Sigmoid colon (tissue), 7 donors: ENCODE data around the gene KRTAP4-6. TPM values are rescaled to one million over a fixed set of nuclear protein-coding genes. Genes with fewer than 3 reads are reported as not detected.
"Not testable (repeated sequence)": the region's sequence is repeated elsewhere in the genome, so short reads cannot be mapped to it uniquely, and the experiment has no call there.

ENCODE experiments used
- DNase-seq: peaks from one replicate; pipeline ENCODE4 v3.0.0-alpha.2; 2019
- H3K27ac ChIP-seq, 4 donors: fragments of 200-600 bp; sonication (generic); one replicate each; pipeline ENCODE4 v1.5.1; 2016 to 2019; ENCODE audit warnings: mild to moderate bottlenecking in 1 of 4
- H3K27me3 ChIP-seq, 3 donors: fragments of 200-600 bp; sonication (generic); one replicate each; pipeline ENCODE4 v1.5.1; 2019; ENCODE audit warnings: mild to moderate bottlenecking in 1 of 3
- H3K36me3 ChIP-seq, 4 donors: fragments of 200-600 bp; sonication (generic); one replicate each; pipeline ENCODE4 v1.5.1; 2016 to 2019
- H3K4me1 ChIP-seq, 4 donors: fragments of 200-600 bp; sonication (generic); one replicate each; pipeline ENCODE4 v1.5.1; 2017 to 2019
- H3K4me3 ChIP-seq, 4 donors: fragments of 200-600 bp; sonication (generic); one replicate each; pipeline ENCODE4 v1.5.1; 2017 to 2019; ENCODE audit warnings: mild to moderate bottlenecking in 2 of 4, moderate library complexity in 1 of 4
- H3K9me3 ChIP-seq, 4 donors: fragments of 200-600 bp in 3 of 4; sonication (generic) in 3 of 4; one replicate each; pipeline versions ENCODE4 v1.5.1 to v1.6.1; 2013 to 2019
- EP300 ChIP-seq, 4 donors: sonication (generic); formaldehyde crosslinking; IDR thresholded peaks; one replicate each; pipeline ENCODE4 v1.6.1; 2017; ENCODE audit warnings: antibody characterized with exemption in 4 of 4
- POLR2A ChIP-seq, 2 donors: fragments of 450-650 bp; IDR thresholded peaks; one replicate each; pipeline ENCODE4 v1.6.1; 2016; ENCODE audit warnings: antibody characterized with exemption in 2 of 2, mild to moderate bottlenecking in 2 of 2, moderate library complexity in 2 of 2
- POLR2AphosphoS5 ChIP-seq, 4 donors: sonication (generic); formaldehyde crosslinking; IDR thresholded peaks; one replicate each; pipeline ENCODE4 v1.6.1; 2017; ENCODE audit warnings: antibody characterized with exemption in 4 of 4
- WGBS, 2 donors: extraction: QIAGEN DNeasy Blood & Tissue Kit; methylation state at CpG; one replicate each; pipeline ENCODE4 v1.1.7; 2013; 5-methylcytosine and 5-hydroxymethylcytosine counted together
- intact Hi-C: fragments of 100-400 bp; cut with DNase I; formaldehyde crosslinking; loops from one replicate; pipeline ENCODE4 v1.15.1; 2023
- polyA plus RNA-seq, 3 donors: library from polyadenylated mRNA; stranded (reverse); fragments of 200-250 nt; gene quantifications; one replicate each; pipeline ENCODE4 v1.2.3, GENCODE V29; 2013
- total RNA-seq, 4 donors: library from RNA; depleted of rRNA; stranded (reverse); fragments of >200 nt; gene quantifications; one replicate each; pipeline ENCODE4 v1.1.0, GENCODE V29; 2016
- TF ChIP-seq, protein P1 (sequence below), 4 experiments: fragments of 450-650 bp in 3 of 4; fragments of 200-600 bp in 1 of 4; IDR thresholded peaks; one replicate each; pipeline ENCODE4 v1.5.1; 2016 to 2019; ENCODE audit warnings: antibody characterized with exemption in 4 of 4, mild to moderate bottlenecking in 3 of 4, moderate library complexity in 2 of 4
- donor health status: healthy with polysubstance abuse.
- donor health status: Bipolar disorder and iron deficiency.
- donor health status: healthy.

KRTAP4-6 gene
- total and polyA plus RNA-seq, 7 donors, result not detected

DNA sequence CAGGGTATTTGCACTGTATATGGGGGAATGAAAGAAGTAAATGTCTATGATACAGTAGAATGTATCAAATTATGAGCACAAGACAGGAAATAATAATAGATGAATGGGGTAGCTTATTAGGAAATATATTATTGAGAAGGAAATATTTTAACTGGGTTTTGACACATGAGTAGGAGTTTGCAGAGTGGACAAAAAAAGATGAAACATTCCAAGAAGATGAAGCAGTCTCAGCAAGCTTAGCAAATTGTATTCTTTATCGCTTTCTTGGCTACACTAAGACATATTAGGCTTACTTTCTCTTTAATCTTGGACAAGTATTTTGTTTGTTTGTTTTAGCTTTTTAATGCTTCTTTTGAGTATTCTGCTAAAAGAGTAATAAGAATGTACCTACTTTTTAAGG lies 36.4 kb downstream of the KRTAP4-6 start:
- no peak overlapping the region for H3K27ac ChIP-seq
- TF ChIP-seq POLR2AphosphoS5 (IDR thresholded peaks at IDR 0.05) (no peak), EP300 (IDR thresholded peaks at IDR 0.05) (no peak), POLR2A (IDR thresholded peaks at IDR 0.05) (no peak)
- TF ChIP-seq, protein P1, sequence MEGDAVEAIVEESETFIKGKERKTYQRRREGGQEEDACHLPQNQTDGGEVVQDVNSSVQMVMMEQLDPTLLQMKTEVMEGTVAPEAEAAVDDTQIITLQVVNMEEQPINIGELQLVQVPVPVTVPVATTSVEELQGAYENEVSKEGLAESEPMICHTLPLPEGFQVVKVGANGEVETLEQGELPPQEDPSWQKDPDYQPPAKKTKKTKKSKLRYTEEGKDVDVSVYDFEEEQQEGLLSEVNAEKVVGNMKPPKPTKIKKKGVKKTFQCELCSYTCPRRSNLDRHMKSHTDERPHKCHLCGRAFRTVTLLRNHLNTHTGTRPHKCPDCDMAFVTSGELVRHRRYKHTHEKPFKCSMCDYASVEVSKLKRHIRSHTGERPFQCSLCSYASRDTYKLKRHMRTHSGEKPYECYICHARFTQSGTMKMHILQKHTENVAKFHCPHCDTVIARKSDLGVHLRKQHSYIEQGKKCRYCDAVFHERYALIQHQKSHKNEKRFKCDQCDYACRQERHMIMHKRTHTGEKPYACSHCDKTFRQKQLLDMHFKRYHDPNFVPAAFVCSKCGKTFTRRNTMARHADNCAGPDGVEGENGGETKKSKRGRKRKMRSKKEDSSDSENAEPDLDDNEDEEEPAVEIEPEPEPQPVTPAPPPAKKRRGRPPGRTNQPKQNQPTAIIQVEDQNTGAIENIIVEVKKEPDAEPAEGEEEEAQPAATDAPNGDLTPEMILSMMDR (IDR thresholded peaks at IDR 0.05), result no peak
- no peaks in the 10 kb centered on the region for H3K9me3 ChIP-seq
- DNase-seq, result no peak
- H3K27me3 ChIP-seq, result no peaks in the 10 kb centered on the region
- H3K4me3 ChIP-seq, result no peak overlapping the region
- H3K4me1 ChIP-seq, result no peaks in the 10 kb centered on the region
- intact Hi-C loops, result no loop called here
- no peaks in the 10 kb centered on the region for H3K36me3 ChIP-seq
- WGBS, 2 donors, result 88 to 95% methylated on average over 1 of the region's 1 CpG

DNA sequence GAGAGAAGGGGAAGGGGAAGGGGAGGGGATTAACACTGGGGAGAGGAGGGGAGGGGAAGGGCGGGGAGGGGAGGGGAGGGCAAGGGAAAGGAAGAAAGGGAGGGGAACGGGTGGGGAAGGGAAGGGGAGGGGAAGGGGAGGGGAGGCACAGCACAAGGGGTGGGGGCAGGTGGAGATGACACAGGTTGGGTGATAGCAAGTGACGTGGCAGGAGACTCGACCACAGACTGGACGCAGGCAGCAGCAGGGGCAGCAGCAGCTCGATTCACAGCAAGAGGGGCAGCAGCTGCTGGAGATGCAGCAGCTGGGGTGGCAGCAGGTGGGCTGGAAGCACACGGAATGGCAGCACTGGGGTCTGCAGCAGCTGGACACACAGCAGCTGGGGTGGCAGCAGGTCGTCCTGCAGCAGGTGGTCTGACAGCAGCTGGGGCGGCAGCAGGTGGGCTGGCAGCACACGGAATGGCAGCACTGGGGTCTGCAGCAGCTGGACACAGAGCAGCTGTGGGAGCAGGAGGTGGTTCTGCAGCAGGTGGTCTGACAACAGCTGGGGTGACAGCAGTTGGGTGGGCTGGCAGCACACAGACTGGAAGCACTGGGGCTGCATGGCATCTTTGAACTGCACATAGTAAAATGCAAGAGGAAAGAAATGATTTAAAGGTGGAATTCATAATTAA lies 38.6 kb downstream of the KRTAP4-6 start, which contains the start of gene KRTAP4-16:
KRTAP4-16 (minus strand) TSS at position 624 of the 674 bp plus-strand sequence; CDS start at position 624, 0 bp downstream.
- 57 to 59% methylated on average over 9 to 10 of the region's 10 CpGs for WGBS, 2 donors

DNA sequence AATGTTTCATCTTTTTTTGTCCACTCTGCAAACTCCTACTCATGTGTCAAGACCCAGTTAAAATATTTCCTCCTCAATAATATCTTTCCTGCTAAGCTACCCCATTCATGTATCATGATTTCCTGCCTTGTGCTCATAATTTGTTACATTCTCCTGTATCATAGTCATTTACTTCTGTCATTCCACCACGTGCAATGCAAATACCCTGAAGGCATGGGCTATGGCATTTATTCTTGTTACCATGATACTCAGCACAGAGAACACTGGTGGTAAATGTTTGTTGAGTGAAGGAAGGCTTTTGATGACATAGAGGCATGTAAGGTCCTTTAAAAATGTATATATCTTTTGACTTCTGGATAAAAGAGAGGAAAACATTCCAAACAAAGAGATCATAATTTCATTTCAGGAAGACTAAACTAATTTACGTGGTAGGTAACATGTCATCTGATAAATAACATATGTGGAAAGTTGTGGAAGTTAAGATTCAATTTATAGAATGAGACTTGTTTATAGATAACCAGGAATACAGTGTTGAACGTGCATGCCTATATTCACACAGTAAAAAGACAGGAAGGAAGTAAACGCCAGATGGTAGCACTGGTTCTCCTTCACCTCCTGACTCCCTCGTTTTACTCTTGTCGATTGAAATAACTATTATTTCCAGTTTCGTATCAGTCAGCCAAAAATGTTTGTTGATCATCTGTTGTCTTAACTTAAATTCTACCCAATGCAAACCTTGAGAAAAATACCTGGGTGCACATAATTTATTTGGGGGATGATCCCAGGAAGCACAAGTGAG lies 40.5 kb downstream of the KRTAP4-6 start:
- intact Hi-C loops, H3K27ac ChIP-seq, H3K9me3 ChIP-seq, H3K4me3 ChIP-seq, H3K36me3 ChIP-seq, DNase-seq, H3K27me3 ChIP-seq, H3K4me1 ChIP-seq: not testable (repeated sequence)
- WGBS, 2 donors, result 41 to 72% methylated on average over 7 of the region's 7 CpGs

More for the DNA sequence above, 38.6 kb downstream of the KRTAP4-6 start, which contains the start of gene KRTAP4-16:
- no peak for DNase-seq
- Histone ChIP-seq H3K4me1 (no peaks in the 10 kb centered on the region), H3K27ac (no peak within 1 kb of the TSS), H3K27me3 (no peaks in the 10 kb centered on the region), H3K4me3 (no peak within 1 kb of the TSS), H3K9me3 (no peaks in the 10 kb centered on the region), H3K36me3 (no peaks in the 10 kb centered on the region)
- intact Hi-C loops, result no loop called here
- TF ChIP-seq POLR2AphosphoS5 (IDR thresholded peaks at IDR 0.05) (no peak), POLR2A (IDR thresholded peaks at IDR 0.05) (no peak), EP300 (IDR thresholded peaks at IDR 0.05) (no peak)
- TF ChIP-seq, protein P1 (IDR thresholded peaks at IDR 0.05), result no peak

DNA sequence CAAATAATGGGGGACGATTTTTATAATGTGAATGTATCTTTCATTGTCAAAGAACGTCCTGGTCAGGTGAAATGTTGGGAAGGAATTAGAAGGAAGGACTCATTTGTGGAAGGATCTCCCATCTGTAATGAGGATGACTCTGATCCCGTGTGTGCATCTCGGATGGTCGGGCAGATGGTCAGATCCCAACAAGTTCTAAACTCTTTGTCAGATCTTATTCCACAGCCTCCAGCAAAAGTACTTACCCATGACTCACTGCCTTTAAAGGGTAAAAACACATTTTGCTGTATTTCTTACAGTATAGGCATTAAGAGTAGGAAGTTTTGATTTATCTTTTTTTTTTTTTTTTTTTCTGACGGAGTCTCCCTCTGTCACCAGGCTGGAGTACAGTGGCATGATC lies 41.9 kb downstream of the KRTAP4-6 start:
- Histone ChIP-seq H3K4me1 (no peaks in the 10 kb centered on the region), H3K36me3 (no peaks in the 10 kb centered on the region), H3K27me3 (no peaks in the 10 kb centered on the region), H3K27ac (no peak overlapping the region), H3K9me3 (no peaks in the 10 kb centered on the region), H3K4me3 (no peak overlapping the region)
- WGBS, 2 donors, result 80 to 85% methylated on average over 6 of the region's 6 CpGs
- intact Hi-C loops, result no loop called here
- no peak for DNase-seq
- TF ChIP-seq, protein P1 (IDR thresholded peaks at IDR 0.05), result no peak
- TF ChIP-seq EP300 (IDR thresholded peaks at IDR 0.05) (no peak), POLR2A (IDR thresholded peaks at IDR 0.05) (no peak), POLR2AphosphoS5 (IDR thresholded peaks at IDR 0.05) (no peak)

DNA sequence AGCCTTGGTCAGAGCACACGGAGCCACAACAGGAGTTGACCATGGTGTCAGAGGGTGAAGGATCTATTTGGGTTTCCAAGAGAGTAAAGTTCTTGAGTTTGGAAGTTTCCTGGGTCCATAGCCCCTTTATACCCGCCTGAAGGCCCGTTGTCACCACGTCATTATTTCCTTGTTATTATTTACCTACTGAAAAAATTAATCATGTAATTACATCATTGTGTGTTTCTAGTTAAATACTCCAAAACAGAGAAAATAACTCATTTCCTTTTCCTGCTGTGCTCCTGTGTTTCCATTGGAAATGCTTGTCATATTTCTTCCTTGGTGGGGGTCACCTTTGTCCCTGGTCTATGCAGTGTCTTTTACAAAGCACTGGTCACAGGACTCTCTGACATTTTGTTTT lies 42.3 kb downstream of the KRTAP4-6 start, which contains the start of gene KRTAP4-8:
KRTAP4-8 (minus strand) TSS at position 101 of the 400 bp plus-strand sequence; CDS start at position 43, 58 bp downstream.
- 51 to 80% methylated on average over 4 of the region's 4 CpGs for WGBS, 2 donors
- Histone ChIP-seq H3K27me3 (no peaks in the 10 kb centered on the region), H3K27ac (no peak within 1 kb of the TSS), H3K36me3 (no peaks in the 10 kb centered on the region), H3K4me1 (no peaks in the 10 kb centered on the region), H3K4me3 (no peak within 1 kb of the TSS), H3K9me3 (no peaks in the 10 kb centered on the region)
- no peak for DNase-seq
- intact Hi-C loops, result no loop called here
- TF ChIP-seq POLR2A (IDR thresholded peaks at IDR 0.05) (no peak), EP300 (IDR thresholded peaks at IDR 0.05) (no peak), POLR2AphosphoS5 (IDR thresholded peaks at IDR 0.05) (no peak)
- TF ChIP-seq, protein P1 (IDR thresholded peaks at IDR 0.05), result no peak
